ENCODE data around the gene ARPC1A.
"Not testable (repeated sequence)": the region's sequence is repeated elsewhere in the genome, so short reads cannot be mapped to it uniquely, and the experiment has no call there.

Gene ARPC1A

DNA sequence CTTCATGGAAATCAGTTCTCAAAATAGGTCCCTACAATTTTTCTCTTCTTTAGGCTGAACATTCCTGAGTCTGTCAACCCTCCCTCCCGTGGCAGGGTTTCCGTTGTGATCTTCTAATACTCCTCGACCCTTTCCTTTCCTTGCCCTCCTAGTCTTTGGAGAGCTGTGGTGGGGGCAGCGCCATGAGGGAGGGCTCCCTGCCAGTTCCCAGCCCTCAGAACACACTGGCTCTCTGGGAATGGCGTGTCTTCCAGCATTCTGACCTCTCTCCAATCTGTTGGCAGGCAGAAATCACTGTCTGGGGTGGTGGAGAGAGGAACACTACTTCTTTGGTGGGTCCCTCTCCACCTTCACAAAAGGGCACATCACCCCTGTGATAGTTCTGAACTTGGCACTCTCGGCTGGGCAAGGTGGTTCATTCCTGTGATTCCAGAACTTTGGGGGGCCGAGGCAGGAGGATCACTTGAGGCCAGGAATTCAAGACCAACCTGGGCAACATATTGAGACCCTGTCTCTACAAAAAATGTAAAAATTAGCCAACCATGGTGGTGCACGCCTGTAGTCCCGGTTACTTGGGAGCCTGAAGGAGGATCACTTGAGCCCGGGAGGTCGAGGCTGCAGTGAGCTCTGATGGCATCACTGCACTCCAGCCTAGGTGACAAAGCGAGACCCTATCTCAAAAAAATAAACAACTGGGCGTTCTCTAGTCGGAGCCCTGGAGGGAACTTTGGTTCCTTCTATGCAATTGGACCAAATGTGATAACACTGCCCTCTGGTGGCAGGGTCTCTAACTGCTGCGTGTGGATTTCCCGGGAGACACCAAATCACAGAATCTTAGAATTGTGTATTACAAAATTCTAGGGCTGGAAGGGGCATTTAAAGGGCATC is 13.1 kb upstream of the ARPC1A start:
- FAIRE-seq (peak; percentile 43), DNase-seq (ENCODE audit: insufficient read length, low spot score) (peak; percentile 47)
- TF ChIP-seq SPI1 (IDR thresholded peaks at IDR 0.05; ENCODE audit: low read depth, low read length) (no peak), POLR2A (IDR thresholded peaks at IDR 0.05; ENCODE audit: low read depth, low read length) (no peak), PAX5 (IDR thresholded peaks at IDR 0.05; ENCODE audit: insufficient read depth, low read length, severe bottlenecking) (no peak), POU2F2 (IDR thresholded peaks at IDR 0.05; ENCODE audit: low read depth, low read length) (no peak), POLR2AphosphoS5 (IDR thresholded peaks at IDR 0.05; ENCODE audit: low read depth, low read length) (no peak), TAF1 (IDR thresholded peaks at IDR 0.05; ENCODE audit: low read depth, low read length) (no peak)

GRCh38 chr7:99313204-99313573 is 12.5 kb upstream of the ARPC1A start:
- DNase-seq (ENCODE audit: insufficient read length, low spot score) (no peak), FAIRE-seq (no peak)
- TF ChIP-seq TAF1 (IDR thresholded peaks at IDR 0.05; ENCODE audit: low read depth, low read length): no peak
- no peak for TF ChIP-seq POU2F2 (IDR thresholded peaks at IDR 0.05; ENCODE audit: low read depth, low read length)
- TF ChIP-seq POLR2A (IDR thresholded peaks at IDR 0.05; ENCODE audit: low read depth, low read length): no peak

- TF ChIP-seq POLR2AphosphoS5 (IDR thresholded peaks at IDR 0.05; ENCODE audit: low read depth, low read length): no peak
- TF ChIP-seq PAX5 (IDR thresholded peaks at IDR 0.05; ENCODE audit: insufficient read depth, low read length, severe bottlenecking): no peak
- no peak for TF ChIP-seq POLR2A (IDR thresholded peaks at IDR 0.05; ENCODE audit: low read depth, low read length)
- no peak for TF ChIP-seq SPI1 (IDR thresholded peaks at IDR 0.05; ENCODE audit: low read depth, low read length)
- no peak for TF ChIP-seq POU2F2 (IDR thresholded peaks at IDR 0.05; ENCODE audit: low read depth, low read length)
- no peak for TF ChIP-seq TAF1 (IDR thresholded peaks at IDR 0.05; ENCODE audit: low read depth, low read length)
- peak; percentile 91 for FAIRE-seq
- DNase-seq (ENCODE audit: insufficient read length, low spot score): peak; percentile 30
Measured at GRCh38 chr7:99314504-99314903, 11.2 kb upstream of the ARPC1A start.

DNA sequence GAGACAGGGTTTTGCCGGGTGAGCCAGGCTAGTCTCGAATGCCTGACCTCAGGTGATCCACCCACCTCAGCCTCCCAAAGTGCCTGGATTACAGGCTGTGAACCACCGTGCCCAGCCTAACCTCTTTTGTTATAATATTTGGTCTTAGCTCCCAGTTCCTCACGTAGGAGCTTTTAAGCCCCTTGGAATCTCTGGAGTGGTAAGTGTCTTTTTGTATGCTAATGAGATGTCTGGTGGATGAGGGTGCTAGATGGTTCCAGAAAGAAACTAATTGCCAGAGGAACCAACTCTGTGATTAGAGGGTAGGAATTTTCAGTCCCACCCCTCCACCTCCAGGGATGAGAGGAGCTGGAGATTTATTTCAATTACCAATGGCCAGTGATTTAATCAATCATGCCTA is 5.3 kb upstream of the ARPC1A start:
- TF ChIP-seq POLR2AphosphoS5 (IDR thresholded peaks at IDR 0.05; ENCODE audit: low read depth, low read length) (no peak), TAF1 (IDR thresholded peaks at IDR 0.05; ENCODE audit: low read depth, low read length) (no peak), POU2F2 (IDR thresholded peaks at IDR 0.05; ENCODE audit: low read depth, low read length) (no peak), POLR2A (IDR thresholded peaks at IDR 0.05; ENCODE audit: low read depth, low read length) (no peak), PAX5 (IDR thresholded peaks at IDR 0.05; ENCODE audit: insufficient read depth, low read length, severe bottlenecking) (no peak), SPI1 (IDR thresholded peaks at IDR 0.05; ENCODE audit: low read depth, low read length) (no peak)
- no peak for DNase-seq (ENCODE audit: insufficient read length, low spot score)
- no peak for FAIRE-seq

GRCh38 chr7:99322659-99323058 is 3.0 kb upstream of the ARPC1A start:
- not testable (repeated sequence) for FAIRE-seq; DNase-seq (ENCODE audit: insufficient read length, low spot score)

GRCh38 chr7:99324559-99324958 is 1.1 kb upstream of the ARPC1A start:
- DNase-seq (ENCODE audit: insufficient read length, low spot score) (no peak), FAIRE-seq (no peak)
- TF ChIP-seq TAF1 (IDR thresholded peaks at IDR 0.05; ENCODE audit: low read depth, low read length) (no peak), SPI1 (IDR thresholded peaks at IDR 0.05; ENCODE audit: low read depth, low read length) (no peak), PAX5 (IDR thresholded peaks at IDR 0.05; ENCODE audit: insufficient read depth, low read length, severe bottlenecking) (no peak), POLR2AphosphoS5 (IDR thresholded peaks at IDR 0.05; ENCODE audit: low read depth, low read length) (no peak), POLR2A (IDR thresholded peaks at IDR 0.05; ENCODE audit: low read depth, low read length) (no peak), POU2F2 (IDR thresholded peaks at IDR 0.05; ENCODE audit: low read depth, low read length) (no peak)

- TF ChIP-seq PAX5 (IDR thresholded peaks at IDR 0.05; ENCODE audit: insufficient read depth, low read length, severe bottlenecking): no peak
- no peak for TF ChIP-seq TAF1 (IDR thresholded peaks at IDR 0.05; ENCODE audit: low read depth, low read length)
- TF ChIP-seq POU2F2 (IDR thresholded peaks at IDR 0.05; ENCODE audit: low read depth, low read length): no peak
- no peak for TF ChIP-seq POLR2A (IDR thresholded peaks at IDR 0.05; ENCODE audit: low read depth, low read length)
- TF ChIP-seq POLR2AphosphoS5 (IDR thresholded peaks at IDR 0.05; ENCODE audit: low read depth, low read length): no peak
- no peak for TF ChIP-seq SPI1 (IDR thresholded peaks at IDR 0.05; ENCODE audit: low read depth, low read length)
- DNase-seq (ENCODE audit: insufficient read length, low spot score) (no peak), FAIRE-seq (no peak)
Measured at GRCh38 chr7:99325001-99325493, 651 bp upstream of the ARPC1A start.

GRCh38 chr7:99326408-99326782 is 697 bp downstream of the ARPC1A start:
- FAIRE-seq: no peak
- no peak for DNase-seq (ENCODE audit: insufficient read length, low spot score)

GRCh38 chr7:99330314-99330961 is 4.7 kb downstream of the ARPC1A start:
- DNase-seq (ENCODE audit: insufficient read length, low spot score); FAIRE-seq: not testable (repeated sequence)

More at GRCh38 chr7:99326408-99326782, 697 bp downstream of the ARPC1A start:
- TF ChIP-seq TAF1 (IDR thresholded peaks at IDR 0.05; ENCODE audit: low read depth, low read length): no peak
- TF ChIP-seq POLR2A (IDR thresholded peaks at IDR 0.05; ENCODE audit: low read depth, low read length): no peak
- TF ChIP-seq PAX5 (IDR thresholded peaks at IDR 0.05; ENCODE audit: insufficient read depth, low read length, severe bottlenecking): no peak
- TF ChIP-seq POLR2AphosphoS5 (IDR thresholded peaks at IDR 0.05; ENCODE audit: low read depth, low read length): no peak
- TF ChIP-seq SPI1 (IDR thresholded peaks at IDR 0.05; ENCODE audit: low read depth, low read length): no peak
- TF ChIP-seq POU2F2 (IDR thresholded peaks at IDR 0.05; ENCODE audit: low read depth, low read length): no peak

DNA sequence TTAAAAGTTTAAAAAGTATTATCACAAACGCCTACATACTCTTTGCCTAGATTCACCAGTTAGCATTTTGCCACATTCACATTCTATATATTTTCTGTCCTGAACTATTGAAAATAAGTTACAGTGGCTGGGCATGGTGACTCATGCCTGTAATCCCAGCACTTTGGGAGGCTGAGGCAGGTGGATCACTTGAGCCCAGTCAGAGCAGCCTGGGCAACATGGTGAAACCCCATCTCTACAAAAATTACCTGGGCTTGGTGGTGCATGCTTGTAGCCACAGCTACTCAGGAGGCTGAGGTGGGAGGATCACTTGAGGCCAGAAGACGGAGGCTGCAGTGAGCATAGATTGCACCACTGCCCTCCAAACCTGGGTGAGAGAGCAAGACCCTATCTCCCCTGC is 5.3 kb downstream of the ARPC1A start:
- FAIRE-seq (no peak), DNase-seq (ENCODE audit: insufficient read length, low spot score) (no peak)
- TF ChIP-seq POLR2A (IDR thresholded peaks at IDR 0.05; ENCODE audit: low read depth, low read length) (no peak), POU2F2 (IDR thresholded peaks at IDR 0.05; ENCODE audit: low read depth, low read length) (no peak), TAF1 (IDR thresholded peaks at IDR 0.05; ENCODE audit: low read depth, low read length) (no peak), SPI1 (IDR thresholded peaks at IDR 0.05; ENCODE audit: low read depth, low read length) (no peak)

Measured in GM12891 (cell line).